ENCODE results near the gene ZSCAN31. TPM values are rescaled to one million over a fixed set of nuclear protein-coding genes. Genes with fewer than 3 reads are reported as not detected.

Gene ZSCAN31
- total and polyA plus RNA-seq, 9 of the 15 experiments (the other 6 are each of a cell fraction or from before 2014, with no cell fraction given), result 3.9 to 12.1 (median 7.0) TPM

GRCh38 chr6:28353981-28354676 lies 18.2 kb upstream of the ZSCAN31 start (continued):
- TF ChIP-seq RNF219 (CRISPR knock-in tag; IDR thresholded peaks at IDR 0.05), result peak; percentile 97
- TF ChIP-seq ZNF253 (CRISPR knock-in tag; conservative IDR thresholded peaks at IDR 0.05), result no peak
- peak; percentile 98 for TF ChIP-seq NFIC (IDR thresholded peaks at IDR 0.05)
- no peak for TF ChIP-seq POLR3A (IDR thresholded peaks at IDR 0.05; ENCODE audit: borderline replicate concordance, extremely low read depth, insufficient read depth, insufficient read length)
- no peak for TF ChIP-seq FOXJ3 (CRISPR knock-in tag; IDR thresholded peaks at IDR 0.05)
- TF ChIP-seq BRF1 (IDR thresholded peaks at IDR 0.05; ENCODE audit: borderline replicate concordance, extremely low read depth, insufficient read length), result no peak
- peak; percentile 94 for TF ChIP-seq ZNF133 (CRISPR knock-in tag; IDR thresholded peaks at IDR 0.05)
- TF ChIP-seq ZNF41 (CRISPR knock-in tag; conservative IDR thresholded peaks at IDR 0.05), result peak; percentile 98
- TF ChIP-seq NR1H2 (CRISPR knock-in tag; IDR thresholded peaks at IDR 0.05), result no peak
- TF ChIP-seq PPARD (CRISPR knock-in tag; IDR thresholded peaks at IDR 0.05), result peak; percentile 84
- peak; percentile 99 for TF ChIP-seq ZNF589 (CRISPR knock-in tag; IDR thresholded peaks at IDR 0.05; ENCODE audit: low read depth)
- no peak for TF ChIP-seq CHD7 (IDR thresholded peaks at IDR 0.05; ENCODE audit: low read depth, low read length)
- peak; percentile 80; the same call in 1 of the 2 replicates for TF ChIP-seq MTA3 (IDR thresholded peaks at IDR 0.05; ENCODE audit: borderline replicate concordance)
- peak; percentile 96 for TF ChIP-seq TCFL5 (CRISPR knock-in tag; conservative IDR thresholded peaks at IDR 0.05)
- no peak; a peak in 1 of 3 replicates for TF ChIP-seq CBX3 (IDR thresholded peaks at IDR 0.05; ENCODE audit: borderline replicate concordance in 1 of 2, low read length in 2 of 2)

All from K562 (cell line).